Uterus (tissue), 4 donors: ENCODE data around the gene LITAF. TPM values are rescaled to one million over a fixed set of nuclear protein-coding genes. Genes with fewer than 3 reads are reported as not detected.
"Not testable (repeated sequence)": the region's sequence is repeated elsewhere in the genome, so short reads cannot be mapped to it uniquely, and the experiment has no call there.

Source experiments
- DNase-seq, 2 donors: peaks; one replicate each; pipeline ENCODE4 v3.0.0-alpha.2; 2019 to 2020
- H3K27ac ChIP-seq, 2 donors: fragments of 200-600 bp; sonication (generic); 1 replicate in 1 of 2; 2 replicates in 1 of 2; pipeline ENCODE4 v1.5.1; 2016 to 2018
- H3K27me3 ChIP-seq, 2 donors: fragments of 200-600 bp; sonication (generic); one replicate each; pipeline ENCODE4 v1.5.1; 2018 to 2019; ENCODE audit warnings: control low read depth in 1 of 2
- H3K36me3 ChIP-seq, 2 donors: fragments of 200-600 bp; sonication (generic); one replicate each; pipeline ENCODE4 v1.5.1; 2019; ENCODE audit warnings: control low read depth in 1 of 2
- H3K4me1 ChIP-seq, 2 donors: fragments of 200-600 bp; sonication (generic); one replicate each; pipeline ENCODE4 v1.5.1; 2018 to 2019; ENCODE audit warnings: control low read depth in 1 of 2
- H3K4me3 ChIP-seq, 2 donors: fragments of 200-600 bp; sonication (generic); 1 replicate in 1 of 2; 2 replicates in 1 of 2; pipeline ENCODE4 v1.5.1; 2018 to 2019; ENCODE audit warnings: mild to moderate bottlenecking in 1 of 2
- H3K9me3 ChIP-seq, 2 donors: fragments of 200-600 bp; sonication (generic); one replicate each; pipeline ENCODE4 v1.5.1; 2019; ENCODE audit warnings: control low read depth in 1 of 2
- POLR2A ChIP-seq, 2 donors: fragments of 450-650 bp; IDR thresholded peaks; one replicate each; pipeline ENCODE4 v1.6.1; 2016; ENCODE audit warnings: antibody characterized with exemption in 2 of 2, mild to moderate bottlenecking in 1 of 2, moderate library complexity in 1 of 2
- intact Hi-C: fragments of 100-400 bp; cut with DNase I; formaldehyde crosslinking; loops from one replicate; pipeline ENCODE4 v1.15.1; 2023; ENCODE audit warnings: low total_unique reads
- total RNA-seq, 4 donors: library from RNA; depleted of rRNA in 3 of 4; stranded (reverse); fragments of >200 nt in 3 of 4; gene quantifications; one replicate each; pipeline versions ENCODE4 v1.1.0 to v1.2.4, GENCODE V29; 2014 to 2023
- TF ChIP-seq, protein P1 (sequence below), 4 experiments: fragments of 200-600 bp in 2 of 4; fragments of 450-650 bp in 2 of 4; sonication (generic) in 2 of 4; IDR thresholded peaks; one replicate each; pipeline ENCODE4 v1.5.1; 2016 to 2019; ENCODE audit warnings: antibody characterized with exemption in 4 of 4, mild to moderate bottlenecking in 2 of 4, moderate library complexity in 1 of 4
- donor health status: DM: yes; HTN: yes; CAD: no.

Gene LITAF
- total RNA-seq, 4 donors from 2014 or later, result 46.9 to 163 (median 73.2) TPM

DNA sequence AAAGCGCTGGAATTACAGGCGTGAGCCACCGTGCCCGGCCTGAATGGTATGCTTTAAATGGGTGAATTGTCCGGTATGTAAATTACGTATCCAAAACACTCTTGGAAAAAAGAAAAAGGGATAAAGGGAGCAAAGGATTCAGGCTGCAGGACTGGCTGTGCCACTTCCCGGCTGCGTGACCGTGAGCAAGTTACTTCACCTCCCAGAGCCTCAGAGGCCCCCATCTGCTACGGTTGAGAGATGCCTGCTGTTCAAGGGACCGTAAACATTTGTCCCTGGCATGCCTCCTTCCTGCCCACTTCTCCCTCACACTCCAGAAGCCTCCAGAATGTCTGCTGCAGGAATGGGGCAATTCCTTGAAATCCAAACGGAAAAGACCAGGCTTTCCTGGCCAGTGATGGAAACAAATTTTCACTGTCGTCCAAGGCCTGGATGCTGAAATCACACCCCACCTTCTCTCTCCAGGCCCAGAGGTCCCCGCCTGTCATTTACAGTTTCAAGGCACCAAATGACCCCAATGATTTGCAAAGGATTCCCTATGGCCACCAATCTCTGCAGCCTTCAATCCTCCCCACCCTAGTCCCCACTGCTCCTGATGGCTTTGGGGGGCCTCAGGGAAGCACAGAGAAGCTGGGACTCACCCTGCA is 22.9 kb upstream of the LITAF start:
- no peaks in the 10 kb centered on the region for H3K9me3 ChIP-seq
- H3K4me3 ChIP-seq, result no peak overlapping the region
- no peaks in the 10 kb centered on the region for H3K4me1 ChIP-seq
- H3K36me3 ChIP-seq, result no peaks in the 10 kb centered on the region
- H3K27me3 ChIP-seq, result no peaks in the 10 kb centered on the region
- intact Hi-C loops, result no loop called here
- DNase-seq, result no peak
- no peak for TF ChIP-seq POLR2A (IDR thresholded peaks at IDR 0.05)
- TF ChIP-seq, protein P1, sequence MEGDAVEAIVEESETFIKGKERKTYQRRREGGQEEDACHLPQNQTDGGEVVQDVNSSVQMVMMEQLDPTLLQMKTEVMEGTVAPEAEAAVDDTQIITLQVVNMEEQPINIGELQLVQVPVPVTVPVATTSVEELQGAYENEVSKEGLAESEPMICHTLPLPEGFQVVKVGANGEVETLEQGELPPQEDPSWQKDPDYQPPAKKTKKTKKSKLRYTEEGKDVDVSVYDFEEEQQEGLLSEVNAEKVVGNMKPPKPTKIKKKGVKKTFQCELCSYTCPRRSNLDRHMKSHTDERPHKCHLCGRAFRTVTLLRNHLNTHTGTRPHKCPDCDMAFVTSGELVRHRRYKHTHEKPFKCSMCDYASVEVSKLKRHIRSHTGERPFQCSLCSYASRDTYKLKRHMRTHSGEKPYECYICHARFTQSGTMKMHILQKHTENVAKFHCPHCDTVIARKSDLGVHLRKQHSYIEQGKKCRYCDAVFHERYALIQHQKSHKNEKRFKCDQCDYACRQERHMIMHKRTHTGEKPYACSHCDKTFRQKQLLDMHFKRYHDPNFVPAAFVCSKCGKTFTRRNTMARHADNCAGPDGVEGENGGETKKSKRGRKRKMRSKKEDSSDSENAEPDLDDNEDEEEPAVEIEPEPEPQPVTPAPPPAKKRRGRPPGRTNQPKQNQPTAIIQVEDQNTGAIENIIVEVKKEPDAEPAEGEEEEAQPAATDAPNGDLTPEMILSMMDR (IDR thresholded peaks at IDR 0.05), result no peak
- H3K27ac ChIP-seq, result no peak overlapping the region

DNA sequence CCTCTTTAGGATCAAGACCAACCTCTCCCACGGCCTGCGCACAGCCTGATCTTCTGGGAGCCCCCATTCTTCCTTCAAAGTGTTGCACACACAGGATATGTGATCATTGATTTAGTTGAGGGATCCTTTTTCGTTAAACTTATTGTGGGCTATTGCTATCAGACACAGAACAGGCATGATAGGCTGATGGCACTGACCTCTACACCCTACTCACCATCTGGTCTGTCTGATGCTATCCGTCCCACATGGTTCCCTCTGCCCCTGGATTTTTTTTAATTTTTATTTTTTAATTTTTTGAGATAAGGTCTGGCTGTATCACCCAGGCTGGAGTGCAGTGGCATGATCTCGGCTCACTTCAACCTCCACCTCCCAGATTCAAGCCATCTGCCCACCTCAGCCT is 19.2 kb upstream of the LITAF start:
- Histone ChIP-seq H3K27me3 (no peaks in the 10 kb centered on the region), H3K36me3 (no peaks in the 10 kb centered on the region), H3K4me3 (no peak overlapping the region), H3K4me1 (no peaks in the 10 kb centered on the region), H3K9me3 (no peaks in the 10 kb centered on the region), H3K27ac (no peak overlapping the region)
- intact Hi-C loops, result no loop called here
- TF ChIP-seq, protein P1 (IDR thresholded peaks at IDR 0.05), result no peak
- no peak for TF ChIP-seq POLR2A (IDR thresholded peaks at IDR 0.05)
- DNase-seq, result no peak

DNA sequence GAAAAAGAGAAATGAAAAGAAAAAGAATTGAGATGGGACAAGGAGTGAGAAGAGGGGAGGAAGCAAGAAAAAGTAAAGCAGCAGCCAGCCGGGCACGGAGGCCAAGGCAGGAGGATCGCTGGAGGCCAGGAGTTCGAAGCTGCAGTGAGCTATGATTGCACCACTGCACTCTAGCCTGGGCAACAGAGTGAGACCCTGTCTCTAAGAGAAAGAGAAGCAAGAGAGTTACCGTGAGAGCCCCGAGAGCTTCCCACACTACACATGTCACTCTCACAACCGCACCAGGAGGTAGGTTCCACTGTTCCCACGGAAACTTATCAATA is 18.8 kb upstream of the LITAF start:
- Histone ChIP-seq H3K9me3 (no peaks in the 10 kb centered on the region), H3K4me1 (no peaks in the 10 kb centered on the region), H3K4me3 (no peak overlapping the region), H3K36me3 (no peaks in the 10 kb centered on the region), H3K27me3 (no peaks in the 10 kb centered on the region), H3K27ac (peak overlapping the region; percentile 50 to 78)
- intact Hi-C loops, result no loop called here
- DNase-seq, result no peak
- TF ChIP-seq, protein P1 (IDR thresholded peaks at IDR 0.05), result no peak
- TF ChIP-seq POLR2A (IDR thresholded peaks at IDR 0.05), result no peak

DNA sequence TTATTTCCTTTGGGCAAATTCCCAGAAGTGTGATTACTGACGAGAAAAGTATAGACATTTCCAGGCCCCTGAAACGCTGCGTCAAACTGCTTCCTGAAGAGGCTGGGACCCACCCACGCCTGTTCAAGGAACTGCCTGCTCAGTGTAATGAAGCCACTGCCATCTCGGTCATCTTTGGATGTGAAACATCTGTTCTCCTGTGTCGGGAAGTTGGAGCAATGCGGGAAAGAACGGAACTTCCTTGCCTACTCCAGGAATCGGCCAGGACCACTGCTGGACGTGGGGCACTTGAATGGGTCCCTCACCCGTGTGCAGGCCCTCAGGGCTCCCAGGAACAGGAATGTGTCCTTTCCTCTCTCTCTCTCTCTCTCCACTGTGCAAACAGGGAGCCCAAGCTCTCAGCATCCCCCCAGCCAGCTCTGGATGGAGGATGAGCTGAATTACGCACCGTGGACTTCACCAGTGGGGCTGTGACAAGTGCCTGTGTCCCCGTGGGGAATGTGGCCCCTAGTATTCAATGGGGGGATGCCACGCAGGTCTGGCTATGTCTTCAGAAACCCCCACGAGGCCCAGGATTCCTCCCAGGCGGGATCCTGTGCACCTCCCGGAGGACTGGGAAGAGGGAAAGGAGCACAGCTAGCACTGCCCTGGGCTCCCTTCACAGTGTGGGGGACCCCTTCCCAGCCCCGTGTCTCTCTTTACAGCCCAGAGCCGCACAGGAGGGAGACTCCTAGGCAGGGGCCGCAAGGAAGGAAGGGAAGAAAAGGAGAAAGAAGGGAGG is 18.3 kb upstream of the LITAF start:
- no peaks in the 10 kb centered on the region for H3K9me3 ChIP-seq
- no peaks in the 10 kb centered on the region for H3K36me3 ChIP-seq
- intact Hi-C loops, result no loop called here
- H3K4me3 ChIP-seq, result no peak overlapping the region
- H3K27me3 ChIP-seq, result no peaks in the 10 kb centered on the region
- DNase-seq, result peak; percentile 67 to 73
- TF ChIP-seq POLR2A (IDR thresholded peaks at IDR 0.05), result peak in 1 of 2 donors; percentile 16
- TF ChIP-seq, protein P1 (IDR thresholded peaks at IDR 0.05), result no peak
- no peaks in the 10 kb centered on the region for H3K4me1 ChIP-seq
- peak overlapping the region; percentile 50 to 78 for H3K27ac ChIP-seq

DNA sequence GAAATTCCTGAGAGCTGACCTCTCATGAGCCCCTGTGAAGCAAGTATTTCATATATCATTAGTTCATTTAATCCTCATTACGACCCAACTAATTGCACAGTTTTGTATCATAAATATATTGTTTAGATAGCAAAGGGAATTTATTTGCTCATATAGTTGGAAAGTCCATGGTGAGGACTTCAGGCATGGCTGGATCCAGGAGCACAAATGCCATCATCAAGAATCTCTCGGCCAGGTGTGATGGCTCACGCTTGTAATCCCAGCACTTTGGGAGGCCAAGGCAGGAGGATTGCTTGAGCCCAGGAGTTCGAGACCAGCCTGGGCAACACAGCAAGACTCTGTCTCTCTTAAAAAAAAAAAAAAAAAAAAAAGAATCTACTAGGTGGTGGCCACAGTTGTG is 17.6 kb upstream of the LITAF start:
- H3K36me3 ChIP-seq, DNase-seq, H3K9me3 ChIP-seq, H3K4me1 ChIP-seq, H3K27me3 ChIP-seq, intact Hi-C loops, H3K4me3 ChIP-seq: not testable (repeated sequence)
- H3K27ac ChIP-seq, result peak overlapping the region; percentile 50 to 78
